Tibial nerve (tissue), 4 donors: Measurements from ENCODE around the gene IPMK.

Source experiments
- EP300 ChIP-seq, 2 donors: sonication (generic); formaldehyde crosslinking; IDR thresholded peaks; one replicate each; pipeline ENCODE4 v1.6.1; 2017; ENCODE audit warnings: antibody characterized with exemption in 2 of 2, mild to moderate bottlenecking in 1 of 2
- POLR2A ChIP-seq, 2 donors: fragments of 450-650 bp; IDR thresholded peaks; one replicate each; pipeline ENCODE4 v1.6.1; 2017; ENCODE audit warnings: antibody characterized with exemption in 2 of 2, mild to moderate bottlenecking in 2 of 2, moderate library complexity in 2 of 2
- TF ChIP-seq, protein P1 (sequence below), 5 experiments: fragments of 200-600 bp in 3 of 5; fragments of 450-650 bp in 2 of 5; sonication (generic) in 3 of 5; IDR thresholded peaks; one replicate each; pipeline ENCODE4 v1.5.1; 2016 to 2019; ENCODE audit warnings: antibody characterized with exemption in 5 of 5, mild to moderate bottlenecking in 3 of 5, moderate library complexity in 2 of 5

DNA sequence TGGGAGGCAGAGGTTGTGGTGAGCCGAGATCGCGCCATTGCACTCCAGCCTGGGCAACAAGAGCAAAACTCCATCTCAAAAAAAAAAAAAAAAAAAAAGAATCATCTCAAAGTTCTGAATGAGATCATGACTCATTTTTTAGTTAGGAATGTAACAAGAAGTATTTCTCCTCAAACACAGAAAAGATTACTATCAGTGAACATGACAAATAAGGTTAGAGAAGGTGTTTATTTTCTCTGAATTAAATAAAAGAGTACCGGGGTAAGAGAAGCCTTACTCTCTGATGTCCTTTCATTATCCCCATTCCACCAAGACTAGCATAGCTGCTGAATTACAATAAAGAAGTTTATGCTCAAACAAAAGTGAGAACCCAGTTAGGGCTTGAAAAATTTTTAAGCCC, 50.1 kb downstream of the IPMK start:
- TF ChIP-seq POLR2A (IDR thresholded peaks at IDR 0.05) (no peak), EP300 (IDR thresholded peaks at IDR 0.05) (no peak)
- TF ChIP-seq, protein P1, sequence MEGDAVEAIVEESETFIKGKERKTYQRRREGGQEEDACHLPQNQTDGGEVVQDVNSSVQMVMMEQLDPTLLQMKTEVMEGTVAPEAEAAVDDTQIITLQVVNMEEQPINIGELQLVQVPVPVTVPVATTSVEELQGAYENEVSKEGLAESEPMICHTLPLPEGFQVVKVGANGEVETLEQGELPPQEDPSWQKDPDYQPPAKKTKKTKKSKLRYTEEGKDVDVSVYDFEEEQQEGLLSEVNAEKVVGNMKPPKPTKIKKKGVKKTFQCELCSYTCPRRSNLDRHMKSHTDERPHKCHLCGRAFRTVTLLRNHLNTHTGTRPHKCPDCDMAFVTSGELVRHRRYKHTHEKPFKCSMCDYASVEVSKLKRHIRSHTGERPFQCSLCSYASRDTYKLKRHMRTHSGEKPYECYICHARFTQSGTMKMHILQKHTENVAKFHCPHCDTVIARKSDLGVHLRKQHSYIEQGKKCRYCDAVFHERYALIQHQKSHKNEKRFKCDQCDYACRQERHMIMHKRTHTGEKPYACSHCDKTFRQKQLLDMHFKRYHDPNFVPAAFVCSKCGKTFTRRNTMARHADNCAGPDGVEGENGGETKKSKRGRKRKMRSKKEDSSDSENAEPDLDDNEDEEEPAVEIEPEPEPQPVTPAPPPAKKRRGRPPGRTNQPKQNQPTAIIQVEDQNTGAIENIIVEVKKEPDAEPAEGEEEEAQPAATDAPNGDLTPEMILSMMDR (IDR thresholded peaks at IDR 0.05): no peak
